ENCODE results near the gene CFAP206. TPM values are rescaled to one million over a fixed set of nuclear protein-coding genes. Genes with fewer than 3 reads are reported as not detected.

Gene CFAP206
- total RNA-seq, 6 experiments from 2014 or later, result not detected

DNA sequence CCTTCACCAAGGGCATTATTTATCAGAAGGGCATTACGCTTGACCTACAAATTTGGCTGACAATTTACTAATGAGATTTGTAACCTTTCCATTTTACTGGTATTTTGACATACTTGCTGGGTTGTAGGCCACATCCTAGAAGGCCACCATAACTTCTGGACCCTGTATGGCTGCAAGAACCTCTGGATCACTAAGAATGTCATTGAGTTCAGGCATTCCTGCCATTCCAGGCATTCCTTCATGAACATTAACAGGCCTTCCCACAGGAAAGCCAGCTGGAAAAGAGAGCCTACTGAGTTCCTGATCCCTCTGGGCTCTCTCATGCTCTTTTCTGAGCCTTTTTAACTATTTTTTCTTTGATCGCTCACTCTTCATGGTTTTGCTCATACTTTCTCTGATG is 36.6 kb downstream of the CFAP206 start:
- H3K4me3 Mint-ChIP-seq, result no peak overlapping the region
- H3K27ac Mint-ChIP-seq, result no peak overlapping the region
- peaks cover 7% of the 10 kb centered on the region for H3K27me3 Mint-ChIP-seq (ENCODE audit: insufficient read depth)
- H3K4me1 Mint-ChIP-seq (ENCODE audit: low read depth), result peaks cover 6% of the 10 kb centered on the region; the same call in 1 of the 2 replicates
- DNase-seq, result no peak
- TF ChIP-seq, protein P1, sequence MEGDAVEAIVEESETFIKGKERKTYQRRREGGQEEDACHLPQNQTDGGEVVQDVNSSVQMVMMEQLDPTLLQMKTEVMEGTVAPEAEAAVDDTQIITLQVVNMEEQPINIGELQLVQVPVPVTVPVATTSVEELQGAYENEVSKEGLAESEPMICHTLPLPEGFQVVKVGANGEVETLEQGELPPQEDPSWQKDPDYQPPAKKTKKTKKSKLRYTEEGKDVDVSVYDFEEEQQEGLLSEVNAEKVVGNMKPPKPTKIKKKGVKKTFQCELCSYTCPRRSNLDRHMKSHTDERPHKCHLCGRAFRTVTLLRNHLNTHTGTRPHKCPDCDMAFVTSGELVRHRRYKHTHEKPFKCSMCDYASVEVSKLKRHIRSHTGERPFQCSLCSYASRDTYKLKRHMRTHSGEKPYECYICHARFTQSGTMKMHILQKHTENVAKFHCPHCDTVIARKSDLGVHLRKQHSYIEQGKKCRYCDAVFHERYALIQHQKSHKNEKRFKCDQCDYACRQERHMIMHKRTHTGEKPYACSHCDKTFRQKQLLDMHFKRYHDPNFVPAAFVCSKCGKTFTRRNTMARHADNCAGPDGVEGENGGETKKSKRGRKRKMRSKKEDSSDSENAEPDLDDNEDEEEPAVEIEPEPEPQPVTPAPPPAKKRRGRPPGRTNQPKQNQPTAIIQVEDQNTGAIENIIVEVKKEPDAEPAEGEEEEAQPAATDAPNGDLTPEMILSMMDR (IDR thresholded peaks at IDR 0.05), result no peak
- no peaks in the 10 kb centered on the region for H3K36me3 Mint-ChIP-seq (ENCODE audit: low read depth)
- no peaks in the 10 kb centered on the region for H3K9me3 Mint-ChIP-seq

DNA sequence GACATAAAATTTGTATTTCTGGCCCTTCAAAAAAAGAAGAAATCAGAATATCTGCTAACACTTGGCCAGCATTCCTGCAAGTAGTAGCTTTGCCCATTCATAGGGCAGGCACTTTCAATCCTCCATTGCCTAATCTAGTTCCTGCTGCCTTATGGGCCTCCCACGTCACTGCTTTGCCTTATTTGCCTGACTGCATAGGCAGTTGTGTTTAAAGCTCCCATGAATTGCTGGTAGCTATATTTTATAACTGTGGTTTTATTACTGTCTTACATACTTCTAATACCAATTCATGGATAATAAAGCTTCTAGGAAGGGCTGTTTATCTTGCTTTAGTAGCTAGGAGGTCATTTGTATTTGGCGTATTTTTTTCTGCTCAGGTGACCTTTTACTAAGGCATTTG is 57.3 kb downstream of the CFAP206 start:
- no peaks in the 10 kb centered on the region for H3K4me1 Mint-ChIP-seq (ENCODE audit: low read depth)
- no peaks in the 10 kb centered on the region for H3K36me3 Mint-ChIP-seq (ENCODE audit: low read depth)
- DNase-seq, result no peak
- H3K27me3 Mint-ChIP-seq (ENCODE audit: insufficient read depth), result peaks cover 10% of the 10 kb centered on the region
- H3K4me3 Mint-ChIP-seq, result no peak overlapping the region
- TF ChIP-seq, protein P1 (IDR thresholded peaks at IDR 0.05), result no peak
- no peak overlapping the region for H3K27ac Mint-ChIP-seq
- no peaks in the 10 kb centered on the region for H3K9me3 Mint-ChIP-seq

DNA sequence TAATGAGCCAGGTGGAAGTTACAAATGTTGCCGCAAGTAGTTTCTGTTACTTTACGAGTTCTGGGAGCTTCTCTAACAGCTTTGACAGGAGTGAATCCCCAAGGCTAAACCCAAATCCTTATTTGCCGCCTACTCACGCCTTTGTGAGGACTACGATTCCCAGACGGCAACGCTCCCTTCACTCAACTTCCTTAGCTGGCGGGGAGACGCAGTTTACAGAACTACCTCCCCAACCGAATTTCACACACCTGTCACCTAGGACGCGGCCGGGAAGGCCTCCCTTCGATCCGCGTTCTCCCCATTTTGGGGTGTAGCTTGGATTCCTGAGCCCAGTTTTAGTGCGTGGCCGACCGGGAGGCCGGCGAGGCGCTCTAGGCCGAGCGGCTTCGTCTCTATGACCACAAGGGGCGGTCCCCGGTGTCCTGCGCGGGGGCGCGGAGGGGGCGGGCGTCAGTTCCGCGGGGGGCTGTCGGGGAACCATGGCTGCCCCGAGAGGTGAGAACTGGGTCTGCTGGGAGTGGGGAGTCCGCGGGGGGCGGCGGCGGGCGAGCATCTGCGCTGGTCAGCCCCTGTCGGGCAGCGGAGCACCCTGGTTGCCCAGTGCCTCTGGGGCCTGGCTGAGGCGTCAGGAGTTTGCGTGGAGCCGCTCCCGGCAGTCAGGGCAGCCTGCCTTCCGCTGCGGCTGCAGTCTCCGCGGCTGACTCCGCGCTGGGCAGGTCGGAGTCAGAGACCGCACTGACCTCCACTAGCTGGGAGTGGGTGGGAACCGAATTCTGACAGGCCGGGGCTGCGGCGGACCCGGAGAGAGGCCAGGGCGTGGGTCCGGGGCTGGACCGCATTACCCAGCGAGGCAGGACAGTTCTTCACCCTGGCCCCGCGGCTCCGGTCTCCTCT is 65.0 kb downstream of the CFAP206 start, which contains the start of gene SLC35A1:
TSS of gene SLC35A1 (plus strand) at position 450 of the 894 bp plus-strand sequence. CDS start at position 480, 30 bp downstream.
- TF ChIP-seq, protein P1 (IDR thresholded peaks at IDR 0.05), result peak; percentile 71
- H3K9me3 Mint-ChIP-seq, result no peaks in the 10 kb centered on the region
- H3K36me3 Mint-ChIP-seq (ENCODE audit: low read depth), result peaks cover 1% of the 10 kb centered on the region; the same call in 1 of the 2 replicates
- H3K4me3 Mint-ChIP-seq, result peak within 1 kb of the TSS; percentile 100
- H3K27ac Mint-ChIP-seq, result peak within 1 kb of the TSS; percentile 94
- H3K4me1 Mint-ChIP-seq (ENCODE audit: low read depth), result peaks cover 30% of the 10 kb centered on the region
- peaks cover 2% of the 10 kb centered on the region; the same call in 1 of the 2 replicates for H3K27me3 Mint-ChIP-seq (ENCODE audit: insufficient read depth)
- DNase-seq, result peak; percentile 71

DNA sequence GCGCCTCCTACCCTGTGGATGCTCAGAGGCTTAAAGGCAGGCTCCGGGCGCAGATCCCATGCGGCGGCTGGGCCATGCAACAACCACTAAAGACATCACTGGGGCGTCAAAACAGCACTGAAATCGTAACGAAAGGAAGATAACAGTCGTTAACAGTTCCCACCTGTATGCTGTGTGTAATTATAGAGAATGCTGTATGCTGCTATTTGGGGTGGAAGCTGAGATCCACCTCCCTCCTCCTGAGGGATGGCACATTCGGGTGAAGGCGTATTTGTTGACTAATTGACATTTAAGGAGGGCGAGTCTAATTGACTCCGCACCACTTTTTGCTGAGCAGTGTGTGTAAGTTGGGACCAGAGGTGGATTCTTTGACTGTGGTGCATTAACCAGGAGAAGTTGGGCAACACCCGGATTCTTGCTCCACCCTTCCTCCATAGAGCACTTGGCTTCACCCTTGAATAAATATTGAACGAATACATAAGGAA is 65.7 kb downstream of the CFAP206 start:
- TF ChIP-seq, protein P1 (IDR thresholded peaks at IDR 0.05), result no peak
- peak overlapping the region; percentile 94 for H3K27ac Mint-ChIP-seq
- no peaks in the 10 kb centered on the region for H3K9me3 Mint-ChIP-seq
- DNase-seq, result no peak
- H3K4me3 Mint-ChIP-seq, result peak overlapping the region; percentile 100
- peaks cover 8% of the 10 kb centered on the region for H3K36me3 Mint-ChIP-seq (ENCODE audit: low read depth)
- no peaks in the 10 kb centered on the region for H3K27me3 Mint-ChIP-seq (ENCODE audit: insufficient read depth)
- peaks cover 30% of the 10 kb centered on the region for H3K4me1 Mint-ChIP-seq (ENCODE audit: low read depth)

DNA sequence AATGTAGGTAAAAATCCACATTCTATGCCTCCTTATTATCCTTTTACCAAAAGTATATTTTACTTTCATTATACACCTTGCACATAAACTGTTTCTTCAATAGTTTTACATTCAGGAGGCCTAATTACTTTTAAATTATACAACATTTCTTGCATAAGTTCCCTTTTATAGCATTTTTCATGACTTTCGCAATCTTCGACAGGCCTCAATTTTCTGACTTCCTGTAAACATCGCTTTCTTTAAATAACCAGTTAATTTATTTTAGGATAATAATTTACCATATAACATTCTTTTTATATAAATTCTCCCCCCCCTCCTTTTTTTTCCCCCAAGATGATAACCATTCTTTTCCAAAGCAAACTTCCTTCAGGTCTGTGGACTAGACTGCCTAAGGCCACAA is 74.2 kb downstream of the CFAP206 start:
- Mint-ChIP-seq H3K36me3 (ENCODE audit: low read depth) (peaks cover 62% of the 10 kb centered on the region), H3K27me3 (ENCODE audit: insufficient read depth) (no peaks in the 10 kb centered on the region), H3K9me3 (peaks cover 12% of the 10 kb centered on the region), H3K27ac (no peak overlapping the region), H3K4me3 (no peak overlapping the region), H3K4me1 (ENCODE audit: low read depth) (peaks cover 12% of the 10 kb centered on the region)
- DNase-seq, result no peak
- TF ChIP-seq, protein P1 (IDR thresholded peaks at IDR 0.05), result no peak

All from HFFc6 (cell line).